ENCODE measurements around the gene SLC35D1. TPM values are rescaled to one million over a fixed set of nuclear protein-coding genes. Genes with fewer than 3 reads are reported as not detected.
A peak's percentile ranks its signal among the peaks of the same experiment; 100 is the strongest.

Gene SLC35D1
- total and polyA plus RNA-seq, 2 of the 8 experiments (the other 6 are each of a cell fraction or from before 2014, with no cell fraction given), result 1.2 to 2.7 TPM

DNA sequence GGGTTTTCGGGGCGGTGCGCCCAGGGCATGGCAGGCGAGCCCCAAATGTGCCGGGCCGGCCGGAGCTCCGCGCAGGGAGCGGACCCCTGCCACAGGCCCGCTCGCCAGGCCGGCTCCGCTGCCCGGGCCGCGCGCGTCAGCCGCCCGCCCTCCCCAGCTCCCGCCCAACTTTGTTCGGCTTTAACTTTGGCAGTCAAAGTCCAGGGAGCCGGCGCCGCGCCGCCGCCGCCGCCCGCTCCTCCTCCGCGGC is 488 bp downstream of the SLC35D1 start (continued):
- TF ChIP-seq KDM4A (IDR thresholded peaks at IDR 0.05; ENCODE audit: low read depth, low read length, severe bottlenecking), result peak; percentile 56
- no peak for TF ChIP-seq NANOG (IDR thresholded peaks at IDR 0.05; ENCODE audit: insufficient read depth, low read depth, low read length, poor library complexity, severe bottlenecking)
- no peak for TF ChIP-seq SP1 (IDR thresholded peaks at IDR 0.05; ENCODE audit: low read depth, low read length)
- no peak for TF ChIP-seq CEBPB (IDR thresholded peaks at IDR 0.05; ENCODE audit: low read depth, low read length)
- TF ChIP-seq POLR2AphosphoS5 (IDR thresholded peaks at IDR 0.05; ENCODE audit: low read depth, low read length), result no peak
- TF ChIP-seq RNF2 (IDR thresholded peaks at IDR 0.05; ENCODE audit: borderline replicate concordance, low read depth, low read length, missing control alignments, poor library complexity, severe bottlenecking), result no peak
- TF ChIP-seq TBP (IDR thresholded peaks at IDR 0.05; ENCODE audit: low read depth, low read length), result peak; percentile 32; the same call in 1 of the 2 replicates
- no peak for TF ChIP-seq CHD1 (IDR thresholded peaks at IDR 0.05; ENCODE audit: low read depth, low read length)
- TF ChIP-seq BCL11A (IDR thresholded peaks at IDR 0.05; ENCODE audit: low read depth in 2 of 2, low read length in 2 of 2), result no peak
